Stomach smooth muscle (tissue), 2 donors: ENCODE results near the gene WASF1.
"Not testable (repeated sequence)": the region's sequence is repeated elsewhere in the genome, so short reads cannot be mapped to it uniquely, and the experiment has no call there.

Source experiments
- H3K27ac ChIP-seq: one replicate; pipeline ENCODE4 v1.7.0; 2013; ENCODE audit warnings: mild to moderate bottlenecking, low read length, inconsistent platforms
- H3K27me3 ChIP-seq, 2 donors: one replicate each; pipeline ENCODE4 v1.7.0; 2013; ENCODE audit warnings: low read length in 2 of 2; ENCODE audit not compliant: insufficient read depth in 2 of 2, control insufficient read depth in 1 of 2
- H3K36me3 ChIP-seq, 2 donors: one replicate each; pipeline ENCODE4 v1.7.0; 2013; ENCODE audit warnings: low read length in 2 of 2; ENCODE audit not compliant: control insufficient read depth in 2 of 2, insufficient read depth in 2 of 2
- H3K4me1 ChIP-seq: one replicate; pipeline ENCODE4 v1.7.0; 2013; ENCODE audit warnings: low read length; ENCODE audit not compliant: control insufficient read depth, insufficient read depth
- H3K4me3 ChIP-seq, 2 donors: one replicate each; pipeline ENCODE4 v1.7.0; 2013; ENCODE audit warnings: low read length in 2 of 2
- H3K9ac ChIP-seq, 2 donors: one replicate each; pipeline ENCODE4 v1.7.0; 2013; ENCODE audit warnings: low read length in 2 of 2, mild to moderate bottlenecking in 1 of 2
- H3K9me3 ChIP-seq, 2 donors: one replicate each; pipeline ENCODE4 v1.7.0; 2013; ENCODE audit warnings: low read length in 2 of 2; ENCODE audit not compliant: control insufficient read depth in 2 of 2
- donor health status: healthy.
- donor health status: Pancreatic carcinoma.

The WASF1 gene

GRCh38 chr6:110090876-110091275 lies 88.6 kb downstream of the WASF1 start:
- Histone ChIP-seq H3K4me1 (no peaks in the 10 kb centered on the region), H3K27me3 (no peaks in the 10 kb centered on the region), H3K9ac (no peak overlapping the region), H3K36me3 (peaks cover 0 to 3% of the 10 kb centered on the region in 2 donors), H3K4me3 (no peak overlapping the region), H3K27ac (no peak overlapping the region), H3K9me3 (no peaks in the 10 kb centered on the region)

GRCh38 chr6:110089323-110089722 lies 90.1 kb downstream of the WASF1 start:
- no peaks in the 10 kb centered on the region for H3K4me1 ChIP-seq

GRCh38 chr6:110085285-110085684 lies 94.2 kb downstream of the WASF1 start:
- H3K4me3 ChIP-seq: no peak overlapping the region
- no peak overlapping the region for H3K9ac ChIP-seq
- no peak overlapping the region for H3K27ac ChIP-seq
- H3K4me1 ChIP-seq: no peaks in the 10 kb centered on the region
- H3K9me3 ChIP-seq: peaks cover 0 to 3% of the 10 kb centered on the region in 2 donors
- no peaks in the 10 kb centered on the region for H3K36me3 ChIP-seq
- no peaks in the 10 kb centered on the region for H3K27me3 ChIP-seq

More at GRCh38 chr6:110089323-110089722, 90.1 kb downstream of the WASF1 start:
- Histone ChIP-seq H3K4me3 (no peak overlapping the region), H3K27me3 (no peaks in the 10 kb centered on the region), H3K9me3 (no peaks in the 10 kb centered on the region), H3K9ac (no peak overlapping the region), H3K36me3 (peaks cover 0 to 3% of the 10 kb centered on the region in 2 donors), H3K27ac (no peak overlapping the region)

GRCh38 chr6:110083875-110084585 lies 95.4 kb downstream of the WASF1 start:
- Histone ChIP-seq H3K27ac (no peak overlapping the region), H3K36me3 (no peaks in the 10 kb centered on the region), H3K9me3 (peaks cover 0 to 3% of the 10 kb centered on the region in 2 donors), H3K4me1 (no peaks in the 10 kb centered on the region), H3K9ac (no peak overlapping the region), H3K4me3 (no peak overlapping the region), H3K27me3 (no peaks in the 10 kb centered on the region)

GRCh38 chr6:110075406-110075805 lies 104.1 kb downstream of the WASF1 start:
- Histone ChIP-seq H3K4me3 (no peak overlapping the region), H3K36me3 (no peaks in the 10 kb centered on the region), H3K9ac (no peak overlapping the region), H3K27me3 (no peaks in the 10 kb centered on the region), H3K4me1 (no peaks in the 10 kb centered on the region), H3K27ac (no peak overlapping the region), H3K9me3 (no peaks in the 10 kb centered on the region)

GRCh38 chr6:110073474-110073873 lies 106.0 kb downstream of the WASF1 start:
- H3K9ac ChIP-seq, H3K36me3 ChIP-seq, H3K27ac ChIP-seq, H3K9me3 ChIP-seq, H3K27me3 ChIP-seq, H3K4me3 ChIP-seq, H3K4me1 ChIP-seq: not testable (repeated sequence)

- Histone ChIP-seq H3K4me3 (no peak overlapping the region), H3K9ac (no peak overlapping the region), H3K27ac (no peak overlapping the region), H3K27me3 (no peaks in the 10 kb centered on the region), H3K36me3 (no peaks in the 10 kb centered on the region), H3K4me1 (peaks cover 5% of the 10 kb centered on the region), H3K9me3 (no peaks in the 10 kb centered on the region)
Measured at GRCh38 chr6:110068592-110068967, 110.9 kb downstream of the WASF1 start.

GRCh38 chr6:110067837-110068591 lies 111.5 kb downstream of the WASF1 start:
- Histone ChIP-seq H3K9ac (no peak overlapping the region), H3K4me3 (no peak overlapping the region), H3K27ac (no peak overlapping the region), H3K9me3 (no peaks in the 10 kb centered on the region), H3K4me1 (peaks cover 5% of the 10 kb centered on the region), H3K27me3 (no peaks in the 10 kb centered on the region), H3K36me3 (no peaks in the 10 kb centered on the region)

- no peaks in the 10 kb centered on the region for H3K36me3 ChIP-seq
- no peaks in the 10 kb centered on the region for H3K9me3 ChIP-seq
- H3K4me3 ChIP-seq: no peak overlapping the region
- H3K27ac ChIP-seq: no peak overlapping the region
- peaks cover 5% of the 10 kb centered on the region for H3K4me1 ChIP-seq
- H3K27me3 ChIP-seq: peaks cover 6 to 9% of the 10 kb centered on the region in 2 donors
- no peak overlapping the region for H3K9ac ChIP-seq
Measured at GRCh38 chr6:110064744-110065524, 114.5 kb downstream of the WASF1 start.

GRCh38 chr6:110063594-110064263 lies 115.7 kb downstream of the WASF1 start:
- Histone ChIP-seq H3K4me1 (peaks cover 5% of the 10 kb centered on the region), H3K36me3 (no peaks in the 10 kb centered on the region), H3K27ac (no peak overlapping the region), H3K9me3 (no peaks in the 10 kb centered on the region), H3K4me3 (no peak overlapping the region), H3K27me3 (peaks cover 6 to 9% of the 10 kb centered on the region in 2 donors), H3K9ac (no peak overlapping the region)
